Naive thymus-derived CD4-positive, alpha-beta T cell (primary cell): Measurements from ENCODE around the gene RGS21. TPM values are rescaled to one million over a fixed set of nuclear protein-coding genes. Genes with fewer than 3 reads are reported as not detected.

Experiments
- ATAC-seq: fragments of 150-1000 bp; cut with Tn5 transposase; 2 replicates; pipeline ENCODE4 v1.10.0; 2021; ENCODE audit warnings: mild to moderate bottlenecking, moderate library complexity
- CTCF ChIA-PET: fragments of 350-600 bp; sonication (Branson Sonifier 250); formaldehyde crosslinking; loops from one replicate; lab custom pipeline; 2021; ENCODE audit warnings: antibody characterized with exemption; lab: Charles Lee
- POLR2A ChIA-PET: fragments of 350-600 bp; sonication (Branson Sonifier 250); formaldehyde crosslinking; loops from one replicate; lab custom pipeline; 2021; ENCODE audit warnings: antibody characterized with exemption, inconsistent platforms; lab: Charles Lee
- DNase-seq, 9 donors: peaks; one replicate each; pipeline versions ENCODE4 v3.0.0 to v3.0.0-alpha.2; 2020 to 2022; ENCODE audit warnings: mixed read lengths in 1 of 9
- H3K27ac ChIP-seq: one replicate; pipeline ENCODE4 v1.7.0; 2013; ENCODE audit warnings: mild to moderate bottlenecking, low read depth, low read length, moderate library complexity
- H3K27me3 ChIP-seq, 2 donors: one replicate each; pipeline ENCODE4 v1.7.0; 2013; ENCODE audit warnings: low read length in 2 of 2, mild to moderate bottlenecking in 2 of 2, moderate library complexity in 2 of 2; ENCODE audit not compliant: control insufficient read depth in 2 of 2, insufficient read depth in 2 of 2
- H3K36me3 ChIP-seq, 3 experiments: 1 replicate in 2 of 3; 2 replicates in 1 of 3; pipeline ENCODE4 v1.7.0; 2013; ENCODE audit warnings: low read length in 3 of 3, mild to moderate bottlenecking in 3 of 3, moderate library complexity in 1 of 3; ENCODE audit not compliant: insufficient read depth in 3 of 3, control insufficient read depth in 2 of 3
- H3K4me1 ChIP-seq, 2 donors: one replicate each; pipeline ENCODE4 v1.7.0; 2013; ENCODE audit warnings: low read length in 2 of 2, mild to moderate bottlenecking in 2 of 2, moderate library complexity in 1 of 2; ENCODE audit not compliant: control insufficient read depth in 2 of 2, insufficient read depth in 2 of 2
- H3K4me3 ChIP-seq: 2 replicates; pipeline ENCODE4 v1.7.0; 2013; ENCODE audit warnings: mild to moderate bottlenecking, low read length
- H3K9me3 ChIP-seq, 3 experiments: 1 replicate in 2 of 3; 2 replicates in 1 of 3; pipeline ENCODE4 v1.7.0; 2013; ENCODE audit warnings: low read length in 3 of 3; ENCODE audit not compliant: control insufficient read depth in 2 of 3
- H3K27ac Mint-ChIP-seq, 9 donors: one replicate each; pipeline ENCODE4 v1.8.0; 2020 to 2022; ENCODE audit warnings: mixed read lengths in 9 of 9, mild to moderate bottlenecking in 8 of 9, moderate library complexity in 5 of 9, inconsistent platforms in 2 of 9
- H3K27me3 Mint-ChIP-seq, 5 donors: one replicate each; pipeline ENCODE4 v1.8.0; 2021 to 2022; ENCODE audit warnings: mixed read lengths in 5 of 5, mild to moderate bottlenecking in 1 of 5
- H3K36me3 Mint-ChIP-seq, 5 donors: one replicate each; pipeline ENCODE4 v1.8.0; 2020 to 2022; ENCODE audit warnings: mixed read lengths in 5 of 5, mild to moderate bottlenecking in 3 of 5, inconsistent platforms in 1 of 5
- H3K4me1 Mint-ChIP-seq, 7 donors: one replicate each; pipeline ENCODE4 v1.8.0; 2020 to 2022; ENCODE audit warnings: mixed read lengths in 7 of 7, mild to moderate bottlenecking in 3 of 7, inconsistent platforms in 1 of 7
- H3K4me3 Mint-ChIP-seq, 10 donors: one replicate each; pipeline ENCODE4 v1.8.0; 2020 to 2022; ENCODE audit warnings: mild to moderate bottlenecking in 10 of 10, mixed read lengths in 10 of 10, moderate library complexity in 6 of 10, inconsistent platforms in 2 of 10
- H3K9me3 Mint-ChIP-seq, 11 donors: one replicate each; pipeline ENCODE4 v1.8.0; 2020 to 2022; ENCODE audit warnings: mixed read lengths in 11 of 11, mild to moderate bottlenecking in 4 of 11, inconsistent platforms in 1 of 11, moderate library complexity in 1 of 11
- intact Hi-C, 2 donors: fragments of 100-400 bp; cut with micrococcal nuclease; formaldehyde crosslinking; loops; one replicate each; pipeline ENCODE4 v1.15.1; 2023
- polyA plus RNA-seq, 2 donors: library from polyadenylated mRNA; unstranded; fragments of 300-500 nt; fragmentation: Illumina TruSeq; gene quantifications; one replicate each; pipeline ENCODE4 v1.2.3, GENCODE V29; 2021
- total RNA-seq, 6 experiments: library from RNA in 5 of 6; stranded (reverse) in 5 of 6; gene quantifications; 1 replicate in 5 of 6; 2 replicates in 1 of 6; pipeline ENCODE4 v1.2.3 and lab custom pipeline; 2021 to 2026

RGS21 gene
- total and polyA plus RNA-seq, 7 experiments from 2014 or later: not detected

- no peaks in the 10 kb centered on the region for H3K27me3 ChIP-seq
- ChIA-PET CTCF (no interaction called here), POLR2A (no interaction called here)
- H3K27me3 Mint-ChIP-seq: no peaks in the 10 kb centered on the region
- H3K9me3 Mint-ChIP-seq: no peaks in the 10 kb centered on the region
- no peak overlapping the region for H3K4me3 Mint-ChIP-seq
- no peak for ATAC-seq
- H3K4me1 Mint-ChIP-seq: no peaks in the 10 kb centered on the region
- H3K36me3 ChIP-seq: no peaks in the 10 kb centered on the region
- no peaks in the 10 kb centered on the region for H3K4me1 ChIP-seq
- DNase-seq: no peak
- H3K9me3 ChIP-seq: no peaks in the 10 kb centered on the region
- intact Hi-C loops: no loop called here
- no peak overlapping the region for H3K4me3 ChIP-seq
- H3K27ac Mint-ChIP-seq: no peak overlapping the region
- H3K27ac ChIP-seq: no peak overlapping the region
- no peaks in the 10 kb centered on the region for H3K36me3 Mint-ChIP-seq
Measured at GRCh38 chr1:192350356-192350755, 33.6 kb downstream of the RGS21 start.

GRCh38 chr1:192351550-192351949 lies 34.8 kb downstream of the RGS21 start:
- no peak for ATAC-seq
- no peaks in the 10 kb centered on the region for H3K27me3 ChIP-seq

GRCh38 chr1:192357924-192358323 lies 41.1 kb downstream of the RGS21 start:
- intact Hi-C loops: no loop called here
- Histone ChIP-seq H3K4me1 (no peaks in the 10 kb centered on the region), H3K4me3 (no peak overlapping the region), H3K36me3 (no peaks in the 10 kb centered on the region), H3K27me3 (no peaks in the 10 kb centered on the region), H3K27ac (no peak overlapping the region), H3K9me3 (no peaks in the 10 kb centered on the region)
- no peak for ATAC-seq
- no peaks in the 10 kb centered on the region for H3K4me1 Mint-ChIP-seq
- H3K4me3 Mint-ChIP-seq: no peak overlapping the region
- H3K27ac Mint-ChIP-seq: no peak overlapping the region
- ChIA-PET POLR2A (no interaction called here), CTCF (no interaction called here)
- peaks cover 0 to 7% (median 0%) of the 10 kb centered on the region in 11 donors for H3K9me3 Mint-ChIP-seq
- no peaks in the 10 kb centered on the region for H3K36me3 Mint-ChIP-seq
- no peaks in the 10 kb centered on the region for H3K27me3 Mint-ChIP-seq
- no peak for DNase-seq

More at GRCh38 chr1:192351550-192351949, 34.8 kb downstream of the RGS21 start:
- no peaks in the 10 kb centered on the region for H3K27me3 Mint-ChIP-seq
- no peak for DNase-seq
- intact Hi-C loops: no loop called here
- no peaks in the 10 kb centered on the region for H3K36me3 Mint-ChIP-seq
- Histone ChIP-seq H3K4me1 (no peaks in the 10 kb centered on the region), H3K4me3 (no peak overlapping the region), H3K9me3 (no peaks in the 10 kb centered on the region), H3K36me3 (no peaks in the 10 kb centered on the region), H3K27ac (no peak overlapping the region)
- ChIA-PET POLR2A (no interaction called here), CTCF (no interaction called here)
- H3K4me1 Mint-ChIP-seq: no peaks in the 10 kb centered on the region
- no peak overlapping the region for H3K27ac Mint-ChIP-seq
- H3K4me3 Mint-ChIP-seq: no peak overlapping the region
- H3K9me3 Mint-ChIP-seq: no peaks in the 10 kb centered on the region

GRCh38 chr1:192358402-192358801 lies 41.6 kb downstream of the RGS21 start:
- no peaks in the 10 kb centered on the region for H3K27me3 Mint-ChIP-seq
- ChIA-PET CTCF (no interaction called here), POLR2A (no interaction called here)
- H3K4me3 Mint-ChIP-seq: no peak overlapping the region
- no peaks in the 10 kb centered on the region for H3K4me1 Mint-ChIP-seq
- H3K4me1 ChIP-seq: no peaks in the 10 kb centered on the region
- no peak overlapping the region for H3K27ac Mint-ChIP-seq
- no peak overlapping the region for H3K27ac ChIP-seq
- DNase-seq (no peak), ATAC-seq (no peak)
- H3K36me3 Mint-ChIP-seq: no peaks in the 10 kb centered on the region
- peaks cover 0 to 7% (median 0%) of the 10 kb centered on the region in 11 donors for H3K9me3 Mint-ChIP-seq
- no peak overlapping the region for H3K4me3 ChIP-seq
- no peaks in the 10 kb centered on the region for H3K9me3 ChIP-seq
- no peaks in the 10 kb centered on the region for H3K27me3 ChIP-seq
- no peaks in the 10 kb centered on the region for H3K36me3 ChIP-seq
- intact Hi-C loops: no loop called here

- Mint-ChIP-seq H3K4me1 (no peaks in the 10 kb centered on the region), H3K27me3 (no peaks in the 10 kb centered on the region), H3K4me3 (no peak overlapping the region), H3K9me3 (peaks cover 0 to 7% (median 0%) of the 10 kb centered on the region in 11 donors), H3K27ac (no peak overlapping the region), H3K36me3 (no peaks in the 10 kb centered on the region)
- H3K27me3 ChIP-seq: no peaks in the 10 kb centered on the region
- no peak overlapping the region for H3K27ac ChIP-seq
- intact Hi-C loops: no loop called here
- ATAC-seq (no peak), DNase-seq (no peak)
- no peaks in the 10 kb centered on the region for H3K36me3 ChIP-seq
- no peaks in the 10 kb centered on the region for H3K9me3 ChIP-seq
- H3K4me3 ChIP-seq: no peak overlapping the region
- no peaks in the 10 kb centered on the region for H3K4me1 ChIP-seq
- ChIA-PET CTCF (no interaction called here), POLR2A (no interaction called here)
Measured at GRCh38 chr1:192358822-192359221, 42.0 kb downstream of the RGS21 start.

GRCh38 chr1:192363177-192363576 lies 46.4 kb downstream of the RGS21 start:
- Mint-ChIP-seq H3K36me3 (no peaks in the 10 kb centered on the region), H3K27me3 (peaks cover 0 to 5% (median 0%) of the 10 kb centered on the region in 5 donors)

GRCh38 chr1:192367436-192367835 lies 50.6 kb downstream of the RGS21 start:
- Histone ChIP-seq H3K27ac (no peak overlapping the region), H3K4me1 (no peaks in the 10 kb centered on the region), H3K36me3 (no peaks in the 10 kb centered on the region), H3K4me3 (no peak overlapping the region), H3K27me3 (no peaks in the 10 kb centered on the region), H3K9me3 (no peaks in the 10 kb centered on the region)
- DNase-seq (no peak), ATAC-seq (no peak)
- Mint-ChIP-seq H3K4me1 (no peaks in the 10 kb centered on the region), H3K9me3 (peaks cover 0 to 2% (median 0%) of the 10 kb centered on the region in 11 donors), H3K27ac (no peak overlapping the region), H3K4me3 (no peak overlapping the region), H3K36me3 (no peaks in the 10 kb centered on the region), H3K27me3 (peaks cover 0 to 5% (median 0%) of the 10 kb centered on the region in 5 donors)
- ChIA-PET POLR2A (no interaction called here), CTCF (no interaction called here)
- intact Hi-C loops: no loop called here

More at GRCh38 chr1:192363177-192363576, 46.4 kb downstream of the RGS21 start:
- ATAC-seq: no peak
- Mint-ChIP-seq H3K27ac (no peak overlapping the region), H3K4me1 (no peaks in the 10 kb centered on the region), H3K4me3 (no peak overlapping the region), H3K9me3 (peaks cover 0 to 7% (median 0%) of the 10 kb centered on the region in 11 donors)
- H3K9me3 ChIP-seq: no peaks in the 10 kb centered on the region
- no peaks in the 10 kb centered on the region for H3K27me3 ChIP-seq
- no peak overlapping the region for H3K27ac ChIP-seq
- H3K36me3 ChIP-seq: no peaks in the 10 kb centered on the region
- no peak overlapping the region for H3K4me3 ChIP-seq
- no peak for DNase-seq
- intact Hi-C loops: no loop called here
- ChIA-PET CTCF (no interaction called here), POLR2A (no interaction called here)
- H3K4me1 ChIP-seq: no peaks in the 10 kb centered on the region
